Liver (tissue), 3 donors: Measurements from ENCODE around the gene SLC26A9.

Source experiments
- EGR1 ChIP-seq, 2 donors: IDR thresholded peaks; 2 replicates each; pipeline ENCODE4 v1.6.1; 2016 to 2018; ENCODE audit warnings: antibody characterized with exemption in 2 of 2, low read depth in 2 of 2
- GABPA ChIP-seq, 2 donors: IDR thresholded peaks in 1 of 2; conservative IDR thresholded peaks in 1 of 2; 2 replicates each; pipeline ENCODE4 v1.6.1; 2016; ENCODE audit warnings: antibody characterized with exemption in 2 of 2, mild to moderate bottlenecking in 1 of 2, moderate library complexity in 1 of 2
- JUND ChIP-seq, 2 donors: IDR thresholded peaks; 2 replicates each; pipeline ENCODE4 v1.6.1; 2016; ENCODE audit warnings: antibody characterized with exemption in 2 of 2
- RAD21 ChIP-seq, 2 donors: IDR thresholded peaks; 2 replicates each; pipeline ENCODE4 v1.6.1; 2016; ENCODE audit warnings: antibody characterized with exemption in 2 of 2, mild to moderate bottlenecking in 2 of 2
- SP1 ChIP-seq: IDR thresholded peaks from 2 replicates; pipeline ENCODE4 v1.6.1; 2018; ENCODE audit warnings: antibody characterized with exemption, mild to moderate bottlenecking
- TF ChIP-seq, protein P1 (sequence below): IDR thresholded peaks from 2 replicates; pipeline ENCODE4 v1.6.1; 2016; ENCODE audit warnings: antibody characterized with exemption, mild to moderate bottlenecking
- TF ChIP-seq, protein P2 (sequence below): fragments of 150-350 bp; IDR thresholded peaks from 2 replicates; pipeline ENCODE4 v1.5.1; 2017; ENCODE audit warnings: improper control_type of control experiment, low read depth, low read length; ENCODE audit not compliant: missing input control
- TF ChIP-seq, protein P3 (sequence below): IDR thresholded peaks from 2 replicates; pipeline ENCODE4 v1.6.1; 2016; ENCODE audit warnings: antibody characterized with exemption
- donor health status: healthy.
- donor health status: healthy.

DNA sequence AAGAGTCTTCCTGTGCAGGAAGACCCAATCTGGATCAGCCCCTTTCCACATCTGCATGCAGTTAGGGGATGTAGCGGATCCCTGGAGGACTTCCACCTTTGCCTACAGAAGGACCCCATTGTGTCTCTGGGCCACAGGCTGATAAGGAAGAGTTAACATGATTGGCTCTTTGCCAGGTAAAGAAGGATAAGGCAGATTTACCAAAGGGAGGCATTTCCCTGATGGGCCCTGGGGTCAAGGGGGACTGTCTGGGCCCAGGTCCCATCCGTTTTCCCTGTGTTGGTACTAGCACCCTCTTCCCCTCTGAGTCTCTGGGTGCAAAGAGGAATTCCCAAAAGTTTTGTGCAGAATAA lies 29.1 kb downstream of the SLC26A9 start:
- TF ChIP-seq, protein P1, sequence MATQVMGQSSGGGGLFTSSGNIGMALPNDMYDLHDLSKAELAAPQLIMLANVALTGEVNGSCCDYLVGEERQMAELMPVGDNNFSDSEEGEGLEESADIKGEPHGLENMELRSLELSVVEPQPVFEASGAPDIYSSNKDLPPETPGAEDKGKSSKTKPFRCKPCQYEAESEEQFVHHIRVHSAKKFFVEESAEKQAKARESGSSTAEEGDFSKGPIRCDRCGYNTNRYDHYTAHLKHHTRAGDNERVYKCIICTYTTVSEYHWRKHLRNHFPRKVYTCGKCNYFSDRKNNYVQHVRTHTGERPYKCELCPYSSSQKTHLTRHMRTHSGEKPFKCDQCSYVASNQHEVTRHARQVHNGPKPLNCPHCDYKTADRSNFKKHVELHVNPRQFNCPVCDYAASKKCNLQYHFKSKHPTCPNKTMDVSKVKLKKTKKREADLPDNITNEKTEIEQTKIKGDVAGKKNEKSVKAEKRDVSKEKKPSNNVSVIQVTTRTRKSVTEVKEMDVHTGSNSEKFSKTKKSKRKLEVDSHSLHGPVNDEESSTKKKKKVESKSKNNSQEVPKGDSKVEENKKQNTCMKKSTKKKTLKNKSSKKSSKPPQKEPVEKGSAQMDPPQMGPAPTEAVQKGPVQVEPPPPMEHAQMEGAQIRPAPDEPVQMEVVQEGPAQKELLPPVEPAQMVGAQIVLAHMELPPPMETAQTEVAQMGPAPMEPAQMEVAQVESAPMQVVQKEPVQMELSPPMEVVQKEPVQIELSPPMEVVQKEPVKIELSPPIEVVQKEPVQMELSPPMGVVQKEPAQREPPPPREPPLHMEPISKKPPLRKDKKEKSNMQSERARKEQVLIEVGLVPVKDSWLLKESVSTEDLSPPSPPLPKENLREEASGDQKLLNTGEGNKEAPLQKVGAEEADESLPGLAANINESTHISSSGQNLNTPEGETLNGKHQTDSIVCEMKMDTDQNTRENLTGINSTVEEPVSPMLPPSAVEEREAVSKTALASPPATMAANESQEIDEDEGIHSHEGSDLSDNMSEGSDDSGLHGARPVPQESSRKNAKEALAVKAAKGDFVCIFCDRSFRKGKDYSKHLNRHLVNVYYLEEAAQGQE, result no peak
- TF ChIP-seq RAD21 (IDR thresholded peaks at IDR 0.05) (no peak), EGR1 (IDR thresholded peaks at IDR 0.05; ENCODE audit: low read depth in 2 of 2) (no peak), GABPA (IDR thresholded peaks at IDR 0.05 in 1 of 2, conservative IDR thresholded peaks at IDR 0.05 in 1 of 2) (no peak), SP1 (no peak), JUND (IDR thresholded peaks at IDR 0.05) (no peak)
- TF ChIP-seq, protein P2, sequence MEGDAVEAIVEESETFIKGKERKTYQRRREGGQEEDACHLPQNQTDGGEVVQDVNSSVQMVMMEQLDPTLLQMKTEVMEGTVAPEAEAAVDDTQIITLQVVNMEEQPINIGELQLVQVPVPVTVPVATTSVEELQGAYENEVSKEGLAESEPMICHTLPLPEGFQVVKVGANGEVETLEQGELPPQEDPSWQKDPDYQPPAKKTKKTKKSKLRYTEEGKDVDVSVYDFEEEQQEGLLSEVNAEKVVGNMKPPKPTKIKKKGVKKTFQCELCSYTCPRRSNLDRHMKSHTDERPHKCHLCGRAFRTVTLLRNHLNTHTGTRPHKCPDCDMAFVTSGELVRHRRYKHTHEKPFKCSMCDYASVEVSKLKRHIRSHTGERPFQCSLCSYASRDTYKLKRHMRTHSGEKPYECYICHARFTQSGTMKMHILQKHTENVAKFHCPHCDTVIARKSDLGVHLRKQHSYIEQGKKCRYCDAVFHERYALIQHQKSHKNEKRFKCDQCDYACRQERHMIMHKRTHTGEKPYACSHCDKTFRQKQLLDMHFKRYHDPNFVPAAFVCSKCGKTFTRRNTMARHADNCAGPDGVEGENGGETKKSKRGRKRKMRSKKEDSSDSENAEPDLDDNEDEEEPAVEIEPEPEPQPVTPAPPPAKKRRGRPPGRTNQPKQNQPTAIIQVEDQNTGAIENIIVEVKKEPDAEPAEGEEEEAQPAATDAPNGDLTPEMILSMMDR, result no peak
- TF ChIP-seq, protein P3, sequence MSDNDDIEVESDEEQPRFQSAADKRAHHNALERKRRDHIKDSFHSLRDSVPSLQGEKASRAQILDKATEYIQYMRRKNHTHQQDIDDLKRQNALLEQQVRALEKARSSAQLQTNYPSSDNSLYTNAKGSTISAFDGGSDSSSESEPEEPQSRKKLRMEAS, result no peak
